Loucy (cell line): ENCODE results near the gene HOXB3.

ENCODE experiments used
- H2AFZ ChIP-seq: fragments of 200-600 bp; sonication (generic); 2 replicates; pipeline ENCODE4 v1.6.0; 2016; ENCODE audit warnings: antibody characterized with exemption, mild to moderate bottlenecking, low read length, moderate library complexity
- H3F3A ChIP-seq: fragments of 200-600 bp; 2 replicates; pipeline ENCODE4 v1.6.0; 2016; ENCODE audit warnings: antibody characterized with exemption, low read depth, mild to moderate bottlenecking
- H3K27me3 ChIP-seq: fragments of 200-600 bp; sonication (generic); 2 replicates; pipeline ENCODE4 v1.6.1; 2014; ENCODE audit warnings: low read length, mild to moderate bottlenecking; ENCODE audit not compliant: insufficient read depth, poor library complexity, severe bottlenecking
- H3K36me3 ChIP-seq: fragments of 200-600 bp; sonication (generic); 2 replicates; pipeline ENCODE4 v1.6.1; 2016; ENCODE audit warnings: low read length; ENCODE audit not compliant: insufficient read depth
- H3K4me1 ChIP-seq: fragments of 200-600 bp; sonication (generic); 2 replicates; pipeline ENCODE4 v1.5.1; 2014; ENCODE audit warnings: low read length, mild to moderate bottlenecking; ENCODE audit not compliant: insufficient read depth, poor library complexity, severe bottlenecking
- H3K4me2 ChIP-seq: fragments of 200-600 bp; sonication (generic); 2 replicates; pipeline ENCODE4 v1.6.0; 2014; ENCODE audit warnings: antibody characterized with exemption, low read length, low read depth, mild to moderate bottlenecking; ENCODE audit not compliant: poor library complexity, severe bottlenecking
- H3K4me3 ChIP-seq: fragments of 200-600 bp; sonication (generic); 2 replicates; pipeline ENCODE4 v1.5.1; 2014; ENCODE audit warnings: low read length, mild to moderate bottlenecking, mixed read lengths; ENCODE audit not compliant: poor library complexity, severe bottlenecking
- H3K79me2 ChIP-seq: fragments of 200-600 bp; sonication (generic); 2 replicates; pipeline ENCODE4 v1.6.1; 2014; ENCODE audit warnings: low read length; ENCODE audit not compliant: insufficient read depth
- H3K9ac ChIP-seq: fragments of 200-600 bp; sonication (generic); 2 replicates; pipeline ENCODE4 v1.6.0; 2014; ENCODE audit warnings: mild to moderate bottlenecking, low read depth, low read length, moderate library complexity; ENCODE audit not compliant: poor library complexity, severe bottlenecking
- H3K9me2 ChIP-seq: fragments of 200-600 bp; sonication (generic); replicated peaks from 2 replicates; pipeline ENCODE4 v1.6.1; 2016; ENCODE audit warnings: low read depth, low read length, mixed read lengths
- H3K9me3 ChIP-seq: fragments of 200-600 bp; sonication (generic); 2 replicates; pipeline ENCODE4 v1.6.1; 2014; ENCODE audit warnings: mild to moderate bottlenecking, antibody characterized with exemption, low read length, low read depth; ENCODE audit not compliant: insufficient read depth
- H4K20me1 ChIP-seq: fragments of 200-600 bp; sonication (generic); 2 replicates; pipeline ENCODE4 v1.6.0; 2014; ENCODE audit warnings: antibody characterized with exemption, low read length, mild to moderate bottlenecking; ENCODE audit not compliant: insufficient read depth, poor library complexity, severe bottlenecking
- CTCF ChIP-seq: fragments of 200-600 bp; sonication (generic); conservative IDR thresholded peaks from 2 replicates; pipeline ENCODE4 v1.5.1; 2014; ENCODE audit warnings: mild to moderate bottlenecking, antibody characterized with exemption, low read length
- EZH2phosphoT487 ChIP-seq: fragments of 200-600 bp; IDR thresholded peaks from 2 replicates; pipeline ENCODE4 v1.6.1; 2018; ENCODE audit warnings: antibody characterized with exemption, mild to moderate bottlenecking, moderate library complexity, borderline replicate concordance

The HOXB3 gene

GRCh38 chr17:48583708-48584222 lies 6.3 kb downstream of the HOXB3 start:
- Histone ChIP-seq H3K9ac (peak overlapping the region; percentile 100), H3K79me2 (peaks cover 100% of the 10 kb centered on the region), H3K4me1 (peaks cover 55% of the 10 kb centered on the region), H3K27me3 (peaks cover 47% of the 10 kb centered on the region), H3F3A (peaks cover 9% of the 10 kb centered on the region; the same call in 1 of the 2 replicates), H4K20me1 (peaks cover 98% of the 10 kb centered on the region), H3K4me3 (peak overlapping the region; percentile 89), H3K9me3 (no peaks in the 10 kb centered on the region), H3K9me2 (no peaks in the 10 kb centered on the region), H3K4me2 (peak overlapping the region; percentile 98), H2AFZ (no peak overlapping the region), H3K36me3 (peaks cover 41% of the 10 kb centered on the region)
- no peak for TF ChIP-seq CTCF

GRCh38 chr17:48582750-48583069 lies 7.3 kb downstream of the HOXB3 start:
- Histone ChIP-seq H3K9me2 (no peaks in the 10 kb centered on the region), H3F3A (peaks cover 9% of the 10 kb centered on the region; the same call in 1 of the 2 replicates), H3K4me3 (peak overlapping the region; percentile 89), H3K36me3 (peaks cover 42% of the 10 kb centered on the region), H4K20me1 (peaks cover 89% of the 10 kb centered on the region), H3K4me2 (peak overlapping the region; percentile 98), H3K4me1 (peaks cover 49% of the 10 kb centered on the region), H3K9ac (peak overlapping the region; percentile 100), H3K79me2 (peaks cover 98% of the 10 kb centered on the region), H2AFZ (no peak overlapping the region), H3K27me3 (peaks cover 43% of the 10 kb centered on the region), H3K9me3 (no peaks in the 10 kb centered on the region)
- TF ChIP-seq EZH2phosphoT487 (no peak), CTCF (no peak)

- Histone ChIP-seq H2AFZ (no peak overlapping the region), H3K4me3 (peak overlapping the region; percentile 89), H3K9ac (peak overlapping the region; percentile 100), H4K20me1 (peaks cover 81% of the 10 kb centered on the region), H3K79me2 (peaks cover 98% of the 10 kb centered on the region), H3K9me3 (no peaks in the 10 kb centered on the region), H3K9me2 (no peaks in the 10 kb centered on the region), H3K27me3 (peaks cover 31% of the 10 kb centered on the region), H3F3A (peaks cover 9% of the 10 kb centered on the region; the same call in 1 of the 2 replicates), H3K4me2 (peak overlapping the region; percentile 98), H3K36me3 (peaks cover 56% of the 10 kb centered on the region), H3K4me1 (peaks cover 58% of the 10 kb centered on the region)
- no peak for TF ChIP-seq CTCF
- no peak for TF ChIP-seq EZH2phosphoT487
These were observed 10.1 kb downstream of the HOXB3 start for GRCh38 chr17:48579760-48580554.
